HTR-8/SVneo (cell line): Measurements from ENCODE around the gene MCRIP1.

Experiments
- DNase-seq: peaks from one replicate; pipeline ENCODE4 v3.0.0; 2011; ENCODE audit warnings: low spot score, mixed read lengths; ENCODE audit not compliant: insufficient read length
- FAIRE-seq: peaks from 2 replicates; lab custom pipeline; 2011; peaks lifted over from hg19 to GRCh38; lab: Jason Lieb, UNC

MCRIP1 gene

DNA sequence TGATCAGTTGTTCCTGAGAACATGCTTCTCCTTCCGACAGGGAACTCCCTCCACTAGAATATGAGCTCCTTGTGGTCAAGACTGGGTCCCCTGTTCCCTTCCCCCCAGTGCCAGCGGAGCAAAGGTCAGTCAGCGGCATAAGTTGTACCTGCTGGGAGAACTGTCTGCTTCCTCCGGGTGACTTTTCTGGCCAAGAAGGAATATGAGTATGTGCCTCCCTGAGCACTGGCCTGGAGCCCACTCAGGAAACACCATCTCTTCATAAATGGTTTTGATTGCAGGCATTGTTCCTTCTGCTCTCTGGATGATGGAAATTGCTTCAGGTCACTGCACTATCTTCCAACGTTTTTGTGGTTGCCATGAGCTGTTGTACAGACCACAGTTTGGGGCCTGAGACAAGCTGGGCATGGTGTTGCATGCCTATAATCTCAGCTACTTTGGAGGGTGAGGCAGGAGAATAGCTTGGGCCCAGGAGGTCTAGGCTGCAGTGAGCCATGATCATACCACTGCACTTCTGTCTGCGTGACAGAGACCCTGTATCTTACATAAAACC lies 30.1 kb upstream of the MCRIP1 start:
- no peak for DNase-seq
- no peak for FAIRE-seq

DNA sequence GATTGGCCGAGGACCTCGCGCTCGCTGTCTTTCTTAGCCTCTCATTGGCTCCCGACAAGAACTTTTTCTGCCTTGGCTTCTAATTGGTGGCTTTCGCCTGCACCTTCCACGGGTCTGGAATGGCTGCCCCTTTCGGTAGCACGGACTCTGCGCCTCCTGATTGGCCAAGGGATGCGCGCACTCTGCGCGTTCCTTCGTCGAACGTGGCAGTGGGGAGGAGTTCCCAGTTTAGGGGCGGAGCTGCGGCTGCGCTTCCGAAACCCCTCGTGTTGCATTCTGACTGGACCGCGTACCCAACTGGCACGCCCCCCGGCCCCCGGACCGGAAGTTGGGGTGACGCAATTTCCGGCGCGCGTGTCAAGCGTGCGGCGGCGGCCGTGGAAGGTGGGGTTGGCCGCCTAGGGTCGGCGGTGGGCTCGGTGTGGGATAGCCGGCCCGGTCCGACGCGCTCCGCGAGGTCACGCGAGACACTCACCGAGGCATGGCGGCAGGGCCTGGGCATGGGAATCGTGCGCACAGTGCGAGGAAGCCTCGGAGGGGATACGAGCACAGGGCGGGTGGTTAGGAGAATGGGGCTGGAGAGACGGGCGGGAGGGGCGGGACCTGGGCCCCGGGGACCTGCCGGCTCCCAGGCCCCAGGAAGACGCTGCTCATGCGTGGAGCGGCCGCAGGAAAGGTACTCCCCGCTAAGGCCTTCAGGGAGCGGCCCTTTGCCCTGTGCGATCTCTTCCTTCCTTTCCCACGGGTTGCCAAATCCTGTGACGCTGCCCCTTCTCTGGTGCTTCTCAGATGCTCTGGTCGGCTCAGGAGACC lies 27.9 kb upstream of the MCRIP1 start:
- DNase-seq, result peak; percentile 99
- peak; percentile 95 for FAIRE-seq

DNA sequence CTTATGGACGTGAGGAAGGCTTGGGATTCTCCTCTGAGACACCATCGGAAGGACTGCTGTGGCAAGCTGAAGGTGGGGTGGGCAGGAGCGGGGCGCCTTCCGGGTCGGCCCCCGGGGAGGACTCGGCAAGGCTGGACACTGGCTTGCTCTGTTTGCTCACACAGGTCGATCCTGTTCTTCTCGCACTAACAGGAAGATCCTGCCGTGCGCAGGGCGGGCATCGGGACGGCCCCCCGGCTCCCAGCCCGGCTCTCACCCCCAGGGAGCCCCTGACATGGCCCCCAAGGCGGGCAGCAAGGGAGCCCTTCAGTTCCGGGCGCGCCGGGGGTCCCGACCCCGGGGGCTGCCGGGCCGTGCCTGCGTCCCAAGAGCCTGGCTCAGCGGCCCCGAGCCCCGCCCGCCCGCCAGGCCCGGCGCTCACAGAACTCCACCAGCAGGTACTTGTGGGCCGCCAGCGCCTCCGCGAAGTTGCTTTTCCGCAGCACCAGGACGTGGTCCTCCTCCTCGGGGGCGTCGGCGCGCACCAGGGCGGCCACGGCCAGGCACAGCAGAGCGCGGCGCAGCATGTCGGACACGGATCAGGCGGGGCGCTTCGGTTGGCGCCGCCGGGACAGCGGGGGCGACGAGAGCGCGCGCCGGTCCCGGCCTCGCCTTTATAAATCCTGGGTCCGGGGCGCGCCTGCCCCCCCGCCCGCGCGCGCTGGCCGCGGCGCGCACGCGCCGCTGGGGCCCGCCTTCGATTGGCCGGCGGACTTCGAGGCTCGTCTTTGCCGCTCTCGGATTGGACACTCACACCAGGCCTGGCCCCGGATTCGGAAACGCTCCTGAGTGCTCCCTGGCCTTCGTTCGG lies 27.0 kb upstream of the MCRIP1 start, which contains the start of gene P4HB:
Gene P4HB (minus strand): TSS at position 630 of the 850 bp plus-strand sequence. CDS start 64 bp downstream, at position 566.
- DNase-seq (no peak), FAIRE-seq (no peak)

GRCh38 chr17:81858967-81859905 lies 26.1 kb upstream of the MCRIP1 start:
- no peak for FAIRE-seq
- no peak for DNase-seq

- FAIRE-seq (no peak), DNase-seq (no peak)
These were observed 25.3 kb upstream of the MCRIP1 start for GRCh38 chr17:81858170-81858966.

GRCh38 chr17:81854974-81855774 lies 22.1 kb upstream of the MCRIP1 start:
- DNase-seq (no peak), FAIRE-seq (no peak)

DNA sequence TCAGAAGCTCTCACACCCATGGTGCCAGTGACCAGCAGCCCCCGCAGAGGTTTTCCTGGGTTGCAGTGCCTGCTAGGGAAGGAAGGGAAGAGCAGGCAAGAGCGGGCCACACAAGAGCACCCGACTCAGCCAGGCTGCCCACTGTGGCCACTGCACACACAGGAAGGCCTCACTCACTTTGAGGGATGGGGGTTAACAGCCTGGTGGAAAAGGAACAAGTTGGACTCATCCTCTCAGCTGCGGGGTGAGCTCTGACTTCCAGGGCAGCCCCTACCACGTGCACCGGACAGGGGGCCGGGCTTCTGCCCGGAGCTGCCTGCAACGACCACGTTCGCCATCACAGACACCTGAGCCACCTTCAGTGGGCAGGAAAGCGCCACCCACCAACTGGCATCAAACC lies 19.1 kb upstream of the MCRIP1 start:
- no peak for DNase-seq
- no peak for FAIRE-seq

DNA sequence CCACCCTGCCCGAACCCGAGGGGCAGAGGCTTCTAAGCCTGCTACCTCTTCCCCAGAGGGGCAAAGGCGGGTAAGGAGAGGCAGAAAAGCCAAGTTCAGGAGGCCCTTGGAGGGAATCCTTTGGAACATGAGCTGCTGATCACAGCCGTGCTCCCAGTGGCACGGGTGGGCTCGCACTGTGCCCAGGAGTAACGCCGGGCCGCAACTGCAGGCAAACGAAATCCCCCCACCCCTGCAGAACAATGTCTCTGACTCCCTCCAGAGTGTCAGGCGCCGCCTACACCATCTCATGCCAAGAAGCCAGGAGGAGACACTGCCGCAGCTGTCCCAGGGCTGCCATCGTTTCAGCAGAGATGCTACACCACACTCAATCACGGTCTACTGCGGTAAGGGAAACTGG lies 18.3 kb upstream of the MCRIP1 start:
- FAIRE-seq (no peak), DNase-seq (no peak)

- DNase-seq, result no peak
- FAIRE-seq, result no peak
These were observed 16.4 kb upstream of the MCRIP1 start for GRCh38 chr17:81849457-81849856.

DNA sequence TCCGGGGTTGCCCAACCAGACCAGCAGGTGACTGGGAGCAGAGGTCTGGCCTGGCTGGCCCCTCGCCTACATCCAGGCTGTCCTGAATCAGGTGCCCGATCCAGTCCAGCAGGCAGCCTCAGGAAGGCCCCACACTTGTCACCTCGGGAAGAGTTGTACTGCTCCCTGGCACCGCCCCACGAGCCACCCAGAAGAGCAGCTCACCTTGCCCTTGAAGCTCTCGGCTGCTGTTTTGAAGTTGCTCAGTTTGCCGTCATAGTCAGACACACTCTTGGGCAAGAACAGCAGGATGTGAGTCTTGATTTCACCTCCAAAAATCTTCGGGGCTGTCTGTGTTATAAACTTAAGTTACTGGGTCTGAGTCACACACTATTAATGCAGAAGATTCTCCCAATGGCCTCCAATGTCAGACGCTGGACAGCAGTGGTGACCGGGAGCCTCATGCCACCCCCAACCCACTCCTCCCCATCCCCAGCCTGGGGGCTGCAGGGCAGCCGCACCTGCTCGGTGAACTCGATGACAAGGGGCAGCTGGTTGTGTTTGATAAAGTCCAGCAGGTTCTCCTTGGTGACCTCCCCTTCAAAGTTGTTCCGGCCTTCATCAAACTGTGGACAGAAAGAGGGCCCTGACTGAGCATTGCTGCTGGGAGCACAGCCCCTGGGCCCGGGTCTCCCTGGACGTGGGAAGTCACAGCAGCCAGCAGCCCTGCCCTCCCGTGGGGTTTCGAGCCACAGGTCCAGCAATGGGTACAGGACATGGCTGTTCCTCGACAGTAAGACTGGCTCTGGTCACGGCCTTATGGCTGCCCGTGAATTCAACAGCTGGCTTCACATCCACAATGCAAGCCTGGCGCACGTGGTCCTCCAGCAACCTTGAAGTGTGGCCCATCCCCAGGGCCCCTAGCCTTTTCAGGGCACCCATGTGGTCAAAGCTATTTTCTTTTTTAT lies 13.9 kb upstream of the MCRIP1 start:
- no peak for DNase-seq
- FAIRE-seq, result no peak

DNA sequence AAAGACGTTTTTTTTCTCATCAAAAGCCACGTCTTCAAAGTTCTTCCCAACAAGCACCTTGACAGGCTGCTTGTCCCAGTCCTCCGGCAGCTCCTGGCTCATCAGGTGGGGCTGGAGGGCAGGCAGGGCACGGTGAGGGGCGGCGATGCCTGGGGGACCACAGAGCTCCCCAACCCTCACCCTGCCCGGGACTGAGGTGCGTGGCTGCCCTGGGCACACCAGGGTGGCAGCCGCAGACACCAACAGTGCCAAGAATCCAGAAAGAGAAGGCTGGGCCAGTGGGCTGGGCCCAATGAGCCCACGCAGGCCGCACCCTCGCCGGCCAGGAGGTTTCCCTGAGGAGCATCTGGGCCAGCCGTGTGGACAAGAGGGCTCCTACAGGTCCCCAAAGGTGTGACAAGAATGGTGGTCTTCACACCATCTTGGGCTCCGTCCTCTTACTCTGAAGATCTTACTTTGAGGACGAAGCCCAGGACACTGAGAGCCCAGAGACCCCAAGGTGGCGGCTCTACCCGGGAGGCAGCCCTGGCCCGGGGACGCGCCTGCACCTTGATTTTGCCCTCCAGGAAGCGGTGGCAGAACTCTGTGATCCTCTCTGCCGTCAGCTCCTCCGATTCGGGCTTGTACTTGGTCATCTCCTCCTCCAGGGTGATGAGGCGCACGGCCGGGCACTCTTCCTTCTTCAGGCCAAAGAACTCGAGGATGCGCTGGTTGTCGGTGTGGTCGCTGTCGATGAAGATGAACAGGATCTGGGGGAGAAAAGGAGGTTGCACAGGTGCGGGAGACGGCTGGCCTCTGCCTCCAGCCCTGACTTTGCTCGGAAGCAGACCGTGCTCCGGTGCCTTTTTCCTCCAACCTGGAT lies 13.0 kb upstream of the MCRIP1 start:
- DNase-seq (no peak), FAIRE-seq (no peak)

GRCh38 chr17:81845361-81845760 lies 12.3 kb upstream of the MCRIP1 start:
- DNase-seq, result no peak
- no peak for FAIRE-seq

GRCh38 chr17:81844887-81845286 lies 11.8 kb upstream of the MCRIP1 start:
- DNase-seq, result no peak
- no peak for FAIRE-seq

DNA sequence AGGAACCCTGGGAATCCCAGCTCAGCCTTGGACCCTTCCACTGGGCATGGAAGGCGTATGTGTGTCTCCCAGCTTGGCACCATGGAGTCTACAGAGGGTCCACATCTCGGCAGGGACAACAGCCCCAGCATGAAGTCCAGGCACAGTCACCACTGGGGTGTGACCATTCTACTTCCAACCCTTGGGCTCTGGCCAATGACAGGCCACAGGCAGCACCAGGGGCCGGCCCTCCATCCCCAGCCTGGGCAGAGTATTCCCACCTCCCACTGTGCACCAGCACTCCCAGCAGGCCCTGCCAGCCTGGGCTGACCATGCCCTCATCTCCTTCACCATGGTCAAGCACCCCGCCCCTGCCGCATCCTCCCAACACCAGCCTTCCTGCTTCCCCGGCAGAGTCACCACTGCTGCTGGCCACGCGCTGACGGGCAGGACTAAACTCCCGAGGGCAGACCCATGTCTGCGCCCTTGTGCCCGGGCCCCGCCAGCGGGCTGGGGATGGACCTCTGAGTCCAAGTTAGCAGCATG lies 11.3 kb upstream of the MCRIP1 start:
- no peak for DNase-seq
- FAIRE-seq, result no peak

- FAIRE-seq, result no peak
- no peak for DNase-seq
These were observed 10.7 kb upstream of the MCRIP1 start for GRCh38 chr17:81843713-81844326.
